GM12873 (cell line): ENCODE results near the gene ACTL7B.

Experiments
- TF ChIP-seq, protein P1 (sequence below): IDR thresholded peaks from 2 replicates; pipeline ENCODE4 v1.5.1; 2012; ENCODE audit warnings: low read depth, mild to moderate bottlenecking, moderate library complexity, low read length, control low read depth; ENCODE audit not compliant: insufficient read depth; ENCODE audit errors: missing control alignments

ACTL7B gene

DNA sequence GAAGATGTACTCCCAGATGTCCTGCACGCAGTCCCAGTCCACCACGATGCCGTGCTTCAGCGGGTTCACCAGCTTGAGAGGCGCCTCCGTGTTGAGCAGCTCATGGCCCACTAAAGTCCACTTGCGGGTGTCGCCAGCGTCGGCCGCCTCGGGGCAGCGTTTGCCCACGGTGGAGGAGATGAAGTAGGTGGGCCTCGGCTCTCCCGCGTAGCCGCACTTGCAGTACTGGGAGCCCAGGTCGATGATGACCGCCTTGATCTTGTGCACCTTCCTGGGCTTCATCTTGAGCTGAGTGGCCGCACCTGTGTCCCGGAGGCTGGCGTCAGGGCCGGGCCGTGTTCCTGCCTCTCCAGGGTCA lies 278 bp downstream of the ACTL7B start:
- TF ChIP-seq, protein P1, sequence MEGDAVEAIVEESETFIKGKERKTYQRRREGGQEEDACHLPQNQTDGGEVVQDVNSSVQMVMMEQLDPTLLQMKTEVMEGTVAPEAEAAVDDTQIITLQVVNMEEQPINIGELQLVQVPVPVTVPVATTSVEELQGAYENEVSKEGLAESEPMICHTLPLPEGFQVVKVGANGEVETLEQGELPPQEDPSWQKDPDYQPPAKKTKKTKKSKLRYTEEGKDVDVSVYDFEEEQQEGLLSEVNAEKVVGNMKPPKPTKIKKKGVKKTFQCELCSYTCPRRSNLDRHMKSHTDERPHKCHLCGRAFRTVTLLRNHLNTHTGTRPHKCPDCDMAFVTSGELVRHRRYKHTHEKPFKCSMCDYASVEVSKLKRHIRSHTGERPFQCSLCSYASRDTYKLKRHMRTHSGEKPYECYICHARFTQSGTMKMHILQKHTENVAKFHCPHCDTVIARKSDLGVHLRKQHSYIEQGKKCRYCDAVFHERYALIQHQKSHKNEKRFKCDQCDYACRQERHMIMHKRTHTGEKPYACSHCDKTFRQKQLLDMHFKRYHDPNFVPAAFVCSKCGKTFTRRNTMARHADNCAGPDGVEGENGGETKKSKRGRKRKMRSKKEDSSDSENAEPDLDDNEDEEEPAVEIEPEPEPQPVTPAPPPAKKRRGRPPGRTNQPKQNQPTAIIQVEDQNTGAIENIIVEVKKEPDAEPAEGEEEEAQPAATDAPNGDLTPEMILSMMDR = no peak

DNA sequence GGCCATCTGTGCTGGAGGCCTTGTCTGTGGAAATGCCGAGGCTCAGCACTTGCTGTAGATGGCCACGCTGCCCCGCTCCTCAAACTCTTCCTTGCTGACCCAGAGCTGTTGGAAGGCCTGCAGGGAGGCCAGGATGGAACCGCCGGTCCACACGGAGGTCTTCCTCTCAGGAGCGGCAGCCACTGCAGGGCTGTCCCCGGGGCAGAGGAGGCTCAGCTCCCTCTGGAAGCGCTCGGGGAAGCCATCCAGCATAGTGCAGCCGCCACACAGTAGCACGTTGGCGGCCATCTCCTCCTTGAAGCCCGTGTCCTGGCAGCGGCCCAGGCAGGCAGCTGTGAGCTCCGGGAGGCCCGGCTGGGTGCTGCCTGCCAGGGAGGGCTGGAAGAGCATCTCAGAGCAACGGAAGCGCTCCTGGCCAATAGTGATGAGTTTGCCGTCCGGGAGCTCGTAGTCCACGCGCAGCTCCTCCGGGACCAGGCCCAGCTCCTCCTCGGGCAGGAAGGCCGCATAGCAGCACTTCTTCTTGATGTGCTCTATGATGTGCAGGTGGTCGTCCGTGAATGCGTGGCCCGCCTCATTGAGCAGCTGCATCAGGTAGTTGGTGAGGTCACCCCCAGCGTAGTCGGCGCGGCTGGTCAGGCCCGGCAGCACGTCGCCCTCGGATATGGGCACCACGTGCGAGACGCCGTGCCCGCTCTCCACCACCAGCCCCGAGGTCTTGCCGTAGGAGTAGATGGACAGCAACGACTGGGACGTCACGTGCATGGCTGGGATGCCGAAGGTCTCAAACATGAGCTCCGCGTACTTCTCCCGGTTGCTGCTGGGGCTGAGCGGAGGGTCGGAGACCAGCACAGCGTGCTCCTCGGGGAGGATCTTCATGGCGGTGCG lies 901 bp downstream of the ACTL7B start:
- TF ChIP-seq, protein P1 = no peak

DNA sequence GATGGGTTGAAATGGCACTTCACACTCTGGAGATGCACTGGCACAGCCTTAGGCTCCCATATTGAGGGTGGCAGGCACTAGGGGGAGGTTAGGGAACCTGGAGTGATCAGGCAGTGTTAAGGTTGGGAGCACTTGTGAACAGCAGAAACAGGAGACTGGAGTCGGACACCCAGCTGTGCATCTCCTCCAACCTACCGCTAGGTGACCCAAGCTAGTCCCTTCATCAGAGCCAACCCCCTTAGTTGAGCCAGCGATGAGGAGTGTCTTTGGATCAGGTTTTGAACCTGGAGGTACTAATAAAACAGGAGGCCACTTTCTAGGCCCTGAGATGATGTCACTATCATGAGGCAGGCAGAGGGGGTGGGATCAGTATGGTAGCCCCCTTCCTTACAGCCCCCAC lies 1.7 kb downstream of the ACTL7B start:
- TF ChIP-seq, protein P1 = no peak

DNA sequence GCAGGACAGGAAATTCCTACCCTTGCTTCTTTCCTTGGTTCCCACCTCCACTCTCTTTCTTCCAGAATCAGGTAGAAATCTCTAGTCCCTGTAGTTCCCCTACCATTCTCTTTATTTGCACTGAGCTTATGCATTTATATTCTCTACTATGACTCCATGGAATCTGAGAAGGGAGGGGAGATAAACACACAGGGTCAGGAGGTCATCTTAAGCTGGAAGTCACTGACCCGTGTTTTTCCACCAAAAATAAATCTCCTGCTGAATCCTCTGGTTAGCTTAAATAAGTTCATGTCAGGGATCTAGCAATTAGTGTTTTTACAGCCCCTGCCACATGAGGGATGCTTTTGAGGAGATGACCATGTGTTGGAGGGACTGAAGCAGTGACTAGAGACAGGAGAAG lies 3.7 kb downstream of the ACTL7B start:
- TF ChIP-seq, protein P1 = no peak

DNA sequence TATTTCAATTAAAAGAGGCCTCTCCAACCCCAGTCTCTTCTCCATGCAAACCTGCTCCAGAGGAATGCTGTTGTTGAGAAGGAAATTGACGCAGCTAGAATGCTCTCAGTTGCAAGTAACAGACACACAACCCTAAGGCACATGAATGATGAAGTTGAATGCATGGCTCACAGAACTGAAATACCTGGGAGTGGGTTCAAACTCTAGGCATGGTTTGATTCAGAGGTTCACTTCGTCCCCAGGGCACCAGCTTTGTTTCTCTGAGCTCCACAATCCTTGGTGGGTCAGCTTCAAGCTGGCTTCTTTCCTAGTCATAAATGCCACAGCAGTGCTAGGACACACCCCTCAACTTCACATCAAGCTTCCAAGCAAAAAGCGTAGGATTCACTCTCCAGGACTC lies 4.6 kb downstream of the ACTL7B start:
- TF ChIP-seq, protein P1 = no peak

DNA sequence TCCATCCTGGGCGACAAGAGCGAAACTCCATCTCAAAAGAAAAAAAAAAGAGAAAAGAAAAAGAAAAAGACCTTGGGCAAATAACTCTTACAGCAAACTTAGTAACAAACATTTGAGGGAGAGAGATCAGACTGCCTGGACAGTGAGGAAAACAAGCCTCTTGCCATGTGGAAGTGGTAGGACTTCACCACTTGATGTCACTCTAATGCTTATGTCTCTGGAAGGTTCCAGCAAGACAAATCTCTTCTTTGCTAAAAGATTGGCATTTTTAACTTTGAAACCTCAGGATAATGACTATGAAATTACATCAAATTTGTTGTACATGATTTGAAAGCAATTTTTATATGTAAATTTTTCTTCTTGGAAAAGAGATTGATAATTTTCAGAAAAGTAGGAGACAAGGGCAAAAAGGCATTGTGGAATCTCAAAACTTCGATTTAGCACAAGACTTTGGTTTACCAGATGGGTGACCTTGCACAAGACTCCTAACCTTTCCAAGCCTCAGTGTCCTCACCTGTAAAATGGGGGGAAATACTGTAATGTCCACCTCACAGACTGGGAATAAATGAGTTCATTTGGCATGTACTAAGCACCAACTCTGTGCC lies 5.4 kb downstream of the ACTL7B start:
- TF ChIP-seq, protein P1 = peak; percentile 53

DNA sequence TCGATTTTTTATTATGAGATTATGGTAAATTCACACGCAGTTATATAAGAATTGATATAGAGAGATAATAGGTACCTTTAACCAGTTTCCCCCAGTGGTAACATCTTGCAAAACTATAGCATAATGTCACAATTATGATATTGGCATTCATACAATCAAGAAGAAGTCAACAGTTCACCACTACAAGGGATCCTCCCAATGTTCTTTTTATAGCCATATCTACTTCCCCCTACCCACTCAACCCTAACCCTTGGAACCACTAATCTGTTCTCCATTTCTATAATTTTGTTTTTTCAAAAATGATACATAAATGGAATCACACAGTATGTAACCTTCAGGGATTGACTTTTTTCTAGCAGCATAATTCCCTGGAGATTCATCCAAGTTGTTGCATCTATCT lies 9.8 kb downstream of the ACTL7B start:
- TF ChIP-seq, protein P1 = no peak
